ENCODE measurements around the gene EPB41L5.
"Not testable (repeated sequence)": the region's sequence is repeated elsewhere in the genome, so short reads cannot be mapped to it uniquely, and the experiment has no call there.

Gene EPB41L5

GRCh38 chr2:120155308-120155707 lies 142.4 kb downstream of the EPB41L5 start:
- Histone ChIP-seq H2AFZ (no peak overlapping the region), H3K79me2 (no peaks in the 10 kb centered on the region), H3K4me1 (no peaks in the 10 kb centered on the region), H3K27me3 (ENCODE audit: control insufficient read depth, insufficient read depth, low read length) (no peaks in the 10 kb centered on the region), H3K36me3 (ENCODE audit: control insufficient read depth, insufficient read depth, low read length) (no peaks in the 10 kb centered on the region), H3K27ac (no peak overlapping the region), H3K9ac (no peak overlapping the region), H3K4me3 (ENCODE audit: low read depth, low read length) (no peak overlapping the region), H3K9me3 (ENCODE audit: control insufficient read depth, low read length) (peaks cover 2% of the 10 kb centered on the region), H3K4me2 (ENCODE audit: low read length) (no peak overlapping the region)
- TF ChIP-seq CTCF (IDR thresholded peaks at IDR 0.05): no peak

GRCh38 chr2:120158658-120159057 lies 145.8 kb downstream of the EPB41L5 start:
- H3K9ac ChIP-seq, H3K4me1 ChIP-seq: not testable (repeated sequence)

GRCh38 chr2:120161190-120161589 lies 148.3 kb downstream of the EPB41L5 start:
- H3K4me1 ChIP-seq: no peaks in the 10 kb centered on the region
- H3K79me2 ChIP-seq: no peaks in the 10 kb centered on the region
- no peaks in the 10 kb centered on the region for H3K27me3 ChIP-seq (ENCODE audit: control insufficient read depth, insufficient read depth, low read length)
- H3K4me2 ChIP-seq (ENCODE audit: low read length): no peak overlapping the region
- H2AFZ ChIP-seq: no peak overlapping the region
- H3K36me3 ChIP-seq (ENCODE audit: control insufficient read depth, insufficient read depth, low read length): no peaks in the 10 kb centered on the region
- H3K9me3 ChIP-seq (ENCODE audit: control insufficient read depth, low read length): no peaks in the 10 kb centered on the region
- no peak overlapping the region for H3K9ac ChIP-seq
- H3K4me3 ChIP-seq (ENCODE audit: low read depth, low read length): no peak overlapping the region
- no peak overlapping the region for H3K27ac ChIP-seq
- TF ChIP-seq CTCF (IDR thresholded peaks at IDR 0.05): no peak

More at GRCh38 chr2:120158658-120159057, 145.8 kb downstream of the EPB41L5 start:
- H3K79me2 ChIP-seq; H3K36me3 ChIP-seq (ENCODE audit: control insufficient read depth, insufficient read depth, low read length); H3K4me3 ChIP-seq (ENCODE audit: low read depth, low read length); H3K4me2 ChIP-seq (ENCODE audit: low read length); H3K9me3 ChIP-seq (ENCODE audit: control insufficient read depth, low read length); H2AFZ ChIP-seq; H3K27ac ChIP-seq; H3K27me3 ChIP-seq (ENCODE audit: control insufficient read depth, insufficient read depth, low read length): not testable (repeated sequence)

GRCh38 chr2:120162716-120163115 lies 149.8 kb downstream of the EPB41L5 start:
- no peaks in the 10 kb centered on the region for H3K36me3 ChIP-seq (ENCODE audit: control insufficient read depth, insufficient read depth, low read length)
- H3K4me1 ChIP-seq: no peaks in the 10 kb centered on the region
- H3K9ac ChIP-seq: no peak overlapping the region
- H3K4me2 ChIP-seq (ENCODE audit: low read length): no peak overlapping the region
- H2AFZ ChIP-seq: no peak overlapping the region
- no peak overlapping the region for H3K27ac ChIP-seq
- H3K4me3 ChIP-seq (ENCODE audit: low read depth, low read length): no peak overlapping the region
- no peak for TF ChIP-seq CTCF (IDR thresholded peaks at IDR 0.05)
- H3K27me3 ChIP-seq (ENCODE audit: control insufficient read depth, insufficient read depth, low read length): no peaks in the 10 kb centered on the region
- no peaks in the 10 kb centered on the region for H3K79me2 ChIP-seq
- no peaks in the 10 kb centered on the region for H3K9me3 ChIP-seq (ENCODE audit: control insufficient read depth, low read length)

GRCh38 chr2:120167272-120167671 lies 154.4 kb downstream of the EPB41L5 start:
- Histone ChIP-seq H3K9me3 (ENCODE audit: control insufficient read depth, low read length) (no peaks in the 10 kb centered on the region), H3K4me3 (ENCODE audit: low read depth, low read length) (no peak overlapping the region), H3K27ac (no peak overlapping the region), H3K27me3 (ENCODE audit: control insufficient read depth, insufficient read depth, low read length) (no peaks in the 10 kb centered on the region), H3K4me1 (no peaks in the 10 kb centered on the region), H3K79me2 (no peaks in the 10 kb centered on the region), H3K9ac (no peak overlapping the region), H2AFZ (no peak overlapping the region), H3K36me3 (ENCODE audit: control insufficient read depth, insufficient read depth, low read length) (no peaks in the 10 kb centered on the region), H3K4me2 (ENCODE audit: low read length) (no peak overlapping the region)
- no peak for TF ChIP-seq CTCF (IDR thresholded peaks at IDR 0.05)
